OCI-LY7 (cell line): ENCODE results near the gene OPALIN.

Experiments
- CTCF ChIP-seq: fragments of 200-600 bp; sonication (generic); conservative IDR thresholded peaks from 2 replicates; pipeline ENCODE4 v1.5.1; 2014; ENCODE audit warnings: mild to moderate bottlenecking, antibody characterized with exemption, low read length, moderate library complexity, mixed read lengths
- EZH2phosphoT487 ChIP-seq: fragments of 200-600 bp; sonication (generic); IDR thresholded peaks from 2 replicates; pipeline ENCODE4 v1.6.1; 2018; ENCODE audit warnings: low read depth, borderline replicate concordance, mild to moderate bottlenecking, mixed run types, antibody characterized with exemption, low read length, moderate library complexity, mixed read lengths

GRCh38 chr10:96327462-96327861 is 31.3 kb downstream of the OPALIN start:
- TF ChIP-seq EZH2phosphoT487: no peak
- no peak for TF ChIP-seq CTCF
